Hepatocyte (in vitro differentiated cells): ENCODE measurements around the gene HSD3B7. TPM values are rescaled to one million over a fixed set of nuclear protein-coding genes. Genes with fewer than 3 reads are reported as not detected.

Source experiments
- DNase-seq: peaks from one replicate; pipeline ENCODE4 v3.0.0-alpha.2; 2016; ENCODE audit warnings: low spot score
- H2AFZ ChIP-seq: fragments of 200-600 bp; sonication (generic); 2 replicates; pipeline ENCODE4 v1.6.0; 2016; ENCODE audit warnings: antibody characterized with exemption, mild to moderate bottlenecking
- H3K27ac ChIP-seq: fragments of 200-600 bp; sonication (generic); 2 replicates; pipeline ENCODE4 v1.5.1; 2016; ENCODE audit warnings: mild to moderate bottlenecking
- H3K27me3 ChIP-seq: fragments of 200-600 bp; sonication (generic); 2 replicates; pipeline ENCODE4 v1.6.1; 2016
- H3K36me3 ChIP-seq: fragments of 200-600 bp; sonication (generic); replicated peaks from 2 replicates; pipeline ENCODE4 v1.5.1; 2016; ENCODE audit warnings: low read depth; ENCODE audit not compliant: insufficient read depth
- H3K4me1 ChIP-seq: fragments of 200-600 bp; sonication (generic); 2 replicates; pipeline ENCODE4 v1.5.1; 2016; ENCODE audit warnings: mild to moderate bottlenecking, moderate library complexity; ENCODE audit not compliant: insufficient read depth
- H3K4me2 ChIP-seq: fragments of 200-600 bp; sonication (generic); 2 replicates; pipeline ENCODE4 v1.6.0; 2016
- H3K4me3 ChIP-seq: fragments of 200-600 bp; sonication (generic); 2 replicates; pipeline ENCODE4 v1.5.1; 2016; ENCODE audit warnings: mild to moderate bottlenecking
- H3K79me2 ChIP-seq: fragments of 200-600 bp; sonication (generic); 2 replicates; pipeline ENCODE4 v1.6.0; 2017; ENCODE audit warnings: mild to moderate bottlenecking
- H3K9me2 ChIP-seq: fragments of 200-600 bp; sonication (generic); replicated peaks from 2 replicates; pipeline ENCODE4 v1.6.0; 2017; ENCODE audit warnings: mild to moderate bottlenecking; ENCODE audit not compliant: insufficient read depth
- H3K9me3 ChIP-seq: fragments of 200-600 bp; sonication (generic); 2 replicates; pipeline ENCODE4 v1.5.1; 2016; ENCODE audit warnings: low read depth, mild to moderate bottlenecking
- H4K20me1 ChIP-seq: fragments of 200-600 bp; sonication (generic); 2 replicates; pipeline ENCODE4 v1.6.0; 2016; ENCODE audit warnings: mild to moderate bottlenecking; ENCODE audit not compliant: insufficient read depth, poor library complexity, severe bottlenecking
- CTCF ChIP-seq: fragments of 200-600 bp; sonication (generic); IDR thresholded peaks from 2 replicates; pipeline ENCODE4 v1.5.1; 2016; ENCODE audit warnings: antibody characterized with exemption, mild to moderate bottlenecking; ENCODE audit not compliant: poor library complexity
- EZH2 ChIP-seq: fragments of 200-600 bp; sonication (generic); IDR thresholded peaks from 2 replicates; pipeline ENCODE4 v1.6.1; 2016; ENCODE audit warnings: antibody characterized with exemption, mild to moderate bottlenecking, borderline replicate concordance
- EZH2phosphoT487 ChIP-seq: fragments of 200-600 bp; sonication (generic); IDR thresholded peaks from one replicate; pipeline ENCODE4 v1.6.1; 2018; ENCODE audit warnings: antibody characterized with exemption, mild to moderate bottlenecking, low read depth, moderate library complexity; ENCODE audit not compliant: unreplicated experiment, severe bottlenecking
- WGBS: methylation state at CpG from one replicate; pipeline ENCODE4 v1.1.6; 2016; ENCODE audit warnings: low lambda C conversion rate; ENCODE audit errors: missing lambda C conversion rate; 5-methylcytosine and 5-hydroxymethylcytosine counted together
- polyA plus RNA-seq: library from polyadenylated mRNA; unstranded; fragments of >200 nt; fragmentation: Nextera tagmentation; extraction: Ambion mirVana; gene quantifications from 2 replicates; pipeline ENCODE4 v1.2.1, GENCODE V29; 2016
- total RNA-seq: library from RNA; depleted of rRNA; stranded (reverse); fragments of >200 nt; gene quantifications from 2 replicates; pipeline ENCODE4 v1.2.3, GENCODE V29; 2014

Gene HSD3B7
- total and polyA plus RNA-seq, 2 experiments from 2014 or later, result 17.5 to 20.8 TPM

GRCh38 chr16:30942426-30942806 lies 42.6 kb upstream of the HSD3B7 start:
- H3K9me3 ChIP-seq, result no peaks in the 10 kb centered on the region

GRCh38 chr16:30944352-30944751 lies 40.7 kb upstream of the HSD3B7 start:
- H3K4me2 ChIP-seq, result no peak overlapping the region
- no peaks in the 10 kb centered on the region for H3K36me3 ChIP-seq
- H3K4me3 ChIP-seq, result no peak overlapping the region
- no peaks in the 10 kb centered on the region for H3K27me3 ChIP-seq
- no peaks in the 10 kb centered on the region for H3K9me3 ChIP-seq
- TF ChIP-seq CTCF, result no peak
- H3K79me2 ChIP-seq, result peaks cover 21% of the 10 kb centered on the region
- no peaks in the 10 kb centered on the region for H4K20me1 ChIP-seq
- H3K4me1 ChIP-seq, result peaks cover 21% of the 10 kb centered on the region
- H3K9me2 ChIP-seq, result no peaks in the 10 kb centered on the region
- no peak overlapping the region for H3K27ac ChIP-seq
- DNase-seq, result no peak
- no peak overlapping the region for H2AFZ ChIP-seq

More at GRCh38 chr16:30942426-30942806, 42.6 kb upstream of the HSD3B7 start:
- Histone ChIP-seq H3K4me2 (peak overlapping the region; percentile 66), H3K79me2 (peaks cover 14% of the 10 kb centered on the region), H3K36me3 (no peaks in the 10 kb centered on the region), H3K27me3 (no peaks in the 10 kb centered on the region), H3K9me2 (no peaks in the 10 kb centered on the region), H4K20me1 (no peaks in the 10 kb centered on the region), H3K4me1 (peaks cover 15% of the 10 kb centered on the region), H2AFZ (no peak overlapping the region), H3K27ac (peak overlapping the region; percentile 92), H3K4me3 (no peak overlapping the region)
- 87% methylated on average over 4 of the region's 4 CpGs for whole genome bisulfite sequencing
- DNase-seq, result peak; percentile 59
- TF ChIP-seq EZH2 (no peak), CTCF (no peak), EZH2phosphoT487 (no peak)

- Histone ChIP-seq H3K4me2 (no peak overlapping the region), H3K9me2 (no peaks in the 10 kb centered on the region), H4K20me1 (no peaks in the 10 kb centered on the region), H3K27ac (peak overlapping the region; percentile 98), H3K4me1 (peaks cover 29% of the 10 kb centered on the region), H2AFZ (no peak overlapping the region), H3K9me3 (no peaks in the 10 kb centered on the region), H3K27me3 (no peaks in the 10 kb centered on the region), H3K4me3 (no peak overlapping the region), H3K36me3 (no peaks in the 10 kb centered on the region), H3K79me2 (peaks cover 35% of the 10 kb centered on the region)
- DNase-seq, result no peak
- WGBS, result 91% methylated on average over 31 of the region's 38 CpGs
- TF ChIP-seq EZH2phosphoT487 (no peak), EZH2 (no peak), CTCF (no peak)
Observed at GRCh38 chr16:30946671-30947540, 38.1 kb upstream of the HSD3B7 start.
